ENCODE data around the gene MED12. TPM values are rescaled to one million over a fixed set of nuclear protein-coding genes. Genes with fewer than 3 reads are reported as not detected.

The MED12 gene
- total RNA-seq, 2 donors from 2014 or later = 26.4 to 83.0 TPM

- intact Hi-C loops (cut with DNase I) = no loop called here
- H3K27ac ChIP-seq = no peak overlapping the region
- TF ChIP-seq, protein P1, sequence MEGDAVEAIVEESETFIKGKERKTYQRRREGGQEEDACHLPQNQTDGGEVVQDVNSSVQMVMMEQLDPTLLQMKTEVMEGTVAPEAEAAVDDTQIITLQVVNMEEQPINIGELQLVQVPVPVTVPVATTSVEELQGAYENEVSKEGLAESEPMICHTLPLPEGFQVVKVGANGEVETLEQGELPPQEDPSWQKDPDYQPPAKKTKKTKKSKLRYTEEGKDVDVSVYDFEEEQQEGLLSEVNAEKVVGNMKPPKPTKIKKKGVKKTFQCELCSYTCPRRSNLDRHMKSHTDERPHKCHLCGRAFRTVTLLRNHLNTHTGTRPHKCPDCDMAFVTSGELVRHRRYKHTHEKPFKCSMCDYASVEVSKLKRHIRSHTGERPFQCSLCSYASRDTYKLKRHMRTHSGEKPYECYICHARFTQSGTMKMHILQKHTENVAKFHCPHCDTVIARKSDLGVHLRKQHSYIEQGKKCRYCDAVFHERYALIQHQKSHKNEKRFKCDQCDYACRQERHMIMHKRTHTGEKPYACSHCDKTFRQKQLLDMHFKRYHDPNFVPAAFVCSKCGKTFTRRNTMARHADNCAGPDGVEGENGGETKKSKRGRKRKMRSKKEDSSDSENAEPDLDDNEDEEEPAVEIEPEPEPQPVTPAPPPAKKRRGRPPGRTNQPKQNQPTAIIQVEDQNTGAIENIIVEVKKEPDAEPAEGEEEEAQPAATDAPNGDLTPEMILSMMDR (IDR thresholded peaks at IDR 0.05) = no peak
- TF ChIP-seq POLR2A (IDR thresholded peaks at IDR 0.05) = no peak
- no peaks in the 10 kb centered on the region for H3K27me3 ChIP-seq
- no peaks in the 10 kb centered on the region for H3K9me3 ChIP-seq
- H3K4me3 ChIP-seq = no peak overlapping the region
- H3K4me1 ChIP-seq = peaks cover 3% of the 10 kb centered on the region
- 15% methylated on average over 5 of the region's 6 CpGs; no CpG with 5 or more reads in 1 of the 2 donors for WGBS, 2 donors
- peak; percentile 63 for ATAC-seq
- peaks cover 0 to 2% of the 10 kb centered on the region in 2 donors for H3K36me3 ChIP-seq (replicated peaks in 1 of 2; ENCODE audit: insufficient read depth in 1 of 2, low read depth in 2 of 2)
- DNase-seq = peak; percentile 49 to 70 (median 56)
Measured at GRCh38 chrX:71143508-71143907, 25.1 kb downstream of the MED12 start.

- no peak for TF ChIP-seq POLR2A (IDR thresholded peaks at IDR 0.05)
- TF ChIP-seq, protein P1 (IDR thresholded peaks at IDR 0.05) = no peak
- ATAC-seq = no peak
- no peaks in the 10 kb centered on the region for H3K27me3 ChIP-seq
- H3K27ac ChIP-seq = no peak within 1 kb of the TSS
- 11 to 13% methylated on average over 7 to 19 of the region's 28 CpGs for WGBS, 2 donors
- no peaks in the 10 kb centered on the region for H3K9me3 ChIP-seq
- H3K36me3 ChIP-seq (replicated peaks in 1 of 2; ENCODE audit: insufficient read depth in 1 of 2, low read depth in 2 of 2) = peaks cover 0 to 2% of the 10 kb centered on the region in 2 donors
- peaks cover 3% of the 10 kb centered on the region for H3K4me1 ChIP-seq
- H3K4me3 ChIP-seq = no peak within 1 kb of the TSS
- DNase-seq = no peak
- intact Hi-C loops (cut with DNase I) = no loop called here
Measured at GRCh38 chrX:71144651-71145050, 26.3 kb downstream of the MED12 start, which contains the start of gene NLGN3. Gene NLGN3 (plus strand): TSS chrX:71144841. CDS start chrX:71147750, 2,909 bp downstream.

DNA sequence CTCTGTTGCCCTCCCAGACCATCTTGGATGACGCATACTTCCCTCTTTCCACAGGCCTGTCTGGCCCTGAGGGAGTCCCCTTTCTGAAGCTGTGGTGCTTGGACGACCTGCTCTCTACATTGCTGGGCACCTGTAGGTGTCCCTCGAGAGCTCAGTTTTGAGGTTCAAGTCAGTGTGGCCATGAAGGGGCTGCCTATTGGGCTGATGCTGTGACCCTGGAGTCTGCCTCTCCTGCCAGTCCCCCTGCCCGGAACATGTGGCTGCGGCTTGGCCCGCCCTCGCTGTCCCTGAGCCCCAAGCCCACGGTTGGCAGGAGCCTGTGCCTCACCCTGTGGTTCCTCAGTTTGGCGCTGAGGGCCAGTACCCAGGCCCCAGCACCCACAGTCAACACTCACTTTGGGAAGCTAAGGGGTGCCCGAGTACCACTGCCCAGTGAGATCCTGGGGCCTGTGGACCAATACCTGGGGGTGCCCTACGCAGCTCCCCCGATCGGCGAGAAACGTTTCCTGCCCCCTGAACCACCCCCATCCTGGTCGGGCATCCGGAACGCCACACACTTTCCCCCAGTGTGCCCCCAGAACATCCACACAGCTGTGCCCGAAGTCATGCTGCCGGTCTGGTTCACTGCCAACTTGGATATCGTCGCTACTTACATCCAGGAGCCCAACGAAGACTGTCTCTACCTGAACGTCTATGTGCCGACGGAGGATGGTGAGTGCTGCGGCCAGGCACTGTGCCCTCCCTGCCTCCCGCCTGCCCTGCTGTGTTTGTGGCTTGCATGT, 29.3 kb downstream of the MED12 start:
- DNase-seq = no peak
- H3K9me3 ChIP-seq = no peaks in the 10 kb centered on the region
- TF ChIP-seq, protein P1 (IDR thresholded peaks at IDR 0.05) = no peak
- no peak for TF ChIP-seq POLR2A (IDR thresholded peaks at IDR 0.05)
- no peaks in the 10 kb centered on the region for H3K36me3 ChIP-seq (replicated peaks in 1 of 2; ENCODE audit: insufficient read depth in 1 of 2, low read depth in 2 of 2)
- H3K27me3 ChIP-seq = no peaks in the 10 kb centered on the region
- no peak for ATAC-seq
- no peak overlapping the region for H3K4me3 ChIP-seq
- 82% methylated on average over 7 of the region's 28 CpGs; no CpG with 5 or more reads in 1 of the 2 donors for WGBS, 2 donors
- no peak overlapping the region for H3K27ac ChIP-seq
- peaks cover 3% of the 10 kb centered on the region for H3K4me1 ChIP-seq
- intact Hi-C loops (cut with DNase I) = no loop called here

- TF ChIP-seq POLR2A (IDR thresholded peaks at IDR 0.05) = no peak
- TF ChIP-seq, protein P1 (IDR thresholded peaks at IDR 0.05) = no peak
- peaks cover 3% of the 10 kb centered on the region for H3K4me1 ChIP-seq
- DNase-seq = no peak
- no peaks in the 10 kb centered on the region for H3K27me3 ChIP-seq
- intact Hi-C loops (cut with DNase I) = no loop called here
- no peak overlapping the region for H3K4me3 ChIP-seq
- 93% methylated on average over 3 of the region's 8 CpGs; no CpG with 5 or more reads in 1 of the 2 donors for WGBS, 2 donors
- no peaks in the 10 kb centered on the region for H3K36me3 ChIP-seq (replicated peaks in 1 of 2; ENCODE audit: insufficient read depth in 1 of 2, low read depth in 2 of 2)
- no peak overlapping the region for H3K27ac ChIP-seq
- ATAC-seq = no peak
- no peaks in the 10 kb centered on the region for H3K9me3 ChIP-seq
Measured at GRCh38 chrX:71148278-71148663, 29.9 kb downstream of the MED12 start.
